ENCODE data around the gene PTX3. TPM values are rescaled to one million over a fixed set of nuclear protein-coding genes. Genes with fewer than 3 reads are reported as not detected.

PTX3 gene
- total and polyA plus RNA-seq, 2 of the 13 experiments (the other 11 are each of a cell fraction or from before 2014, with no cell fraction given): not detected

DNA sequence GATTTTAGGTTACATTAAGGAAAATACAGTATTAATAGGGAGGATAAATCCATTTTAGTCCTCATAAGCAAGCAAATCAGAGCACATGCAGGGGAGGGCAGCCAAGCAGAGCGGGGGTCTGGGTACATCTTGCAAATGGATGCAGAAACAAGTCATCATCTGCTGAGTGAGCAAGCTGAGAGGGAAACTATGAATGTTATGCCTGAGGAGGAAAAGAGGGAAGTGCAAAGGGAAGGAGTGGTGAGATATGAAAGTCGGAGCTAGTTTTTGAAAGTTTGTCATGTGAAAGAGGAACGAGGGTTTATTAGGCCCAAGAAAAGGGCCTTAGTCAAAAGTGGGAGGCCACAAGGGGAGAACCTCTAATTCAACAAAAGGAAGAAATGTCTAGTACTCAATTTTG is 15.4 kb downstream of the PTX3 start:
- Histone ChIP-seq H3K36me3 (replicated peaks in 1 of 2; ENCODE audit: control insufficient read depth in 1 of 2, insufficient read depth in 2 of 2, low read length in 2 of 2) (no peaks in the 10 kb centered on the region), H3K9me3 (ENCODE audit: low read length) (no peaks in the 10 kb centered on the region), H3K27ac (ENCODE audit: extremely low read length, insufficient read depth, low read length) (no peak overlapping the region), H3K9ac (ENCODE audit: insufficient read depth, low read depth, low read length) (no peak overlapping the region), H3K4me1 (ENCODE audit: insufficient read depth, low read length) (no peaks in the 10 kb centered on the region), H2AFZ (ENCODE audit: low read length) (no peak overlapping the region), H4K20me1 (ENCODE audit: insufficient read depth, low read length) (no peaks in the 10 kb centered on the region), H3K79me2 (ENCODE audit: insufficient read depth, low read length) (no peaks in the 10 kb centered on the region), H3K4me3 (replicated peaks in 1 of 3; ENCODE audit: insufficient read depth in 1 of 3, low read depth in 2 of 3, low read length in 3 of 3) (no peak overlapping the region), H3K4me2 (ENCODE audit: low read depth, low read length) (no peak overlapping the region), H3K27me3 (ENCODE audit: control insufficient read depth in 1 of 2, insufficient read depth in 2 of 2, low read length in 2 of 2) (no peaks in the 10 kb centered on the region)
- no TSS peak for BruUV-seq (replicated peaks)
- CTCF ChIA-PET (ENCODE audit: low intra/inter-chr PET ratio, low total read pairs): no interaction called here
- in situ Hi-C loops (cut with HindIII; ENCODE audit: extremely low pct_ligation_motif_present, low pct_unique_long_range_greater_than_20kb): no loop called here
- POLR2A ChIA-PET: no interaction called here
- ATAC-seq (no peak), DNase-seq (ENCODE audit: low spot score) (no peak), FAIRE-seq (no peak)
- TF ChIP-seq SAP130 (CRISPR knock-in tag; IDR thresholded peaks at IDR 0.05; ENCODE audit: low read depth) (no peak), ZNF558 (CRISPR knock-in tag; IDR thresholded peaks at IDR 0.05; ENCODE audit: borderline replicate concordance) (no peak), MZF1 (CRISPR knock-in tag; IDR thresholded peaks at IDR 0.05; ENCODE audit: borderline replicate concordance) (no peak), ZFP36L2 (CRISPR knock-in tag; IDR thresholded peaks at IDR 0.05) (no peak), ZNF292 (CRISPR knock-in tag; IDR thresholded peaks at IDR 0.05; ENCODE audit: borderline replicate concordance, low read depth) (no peak), ZNF251 (CRISPR knock-in tag; IDR thresholded peaks at IDR 0.05) (no peak), ZNF550 (CRISPR knock-in tag; IDR thresholded peaks at IDR 0.05; ENCODE audit: borderline replicate concordance) (no peak), MAFF (IDR thresholded peaks at IDR 0.05; ENCODE audit: low read depth, low read length) (no peak), REL (CRISPR knock-in tag; conservative IDR thresholded peaks at IDR 0.05) (no peak)
- TF ChIP-seq, protein P1, sequence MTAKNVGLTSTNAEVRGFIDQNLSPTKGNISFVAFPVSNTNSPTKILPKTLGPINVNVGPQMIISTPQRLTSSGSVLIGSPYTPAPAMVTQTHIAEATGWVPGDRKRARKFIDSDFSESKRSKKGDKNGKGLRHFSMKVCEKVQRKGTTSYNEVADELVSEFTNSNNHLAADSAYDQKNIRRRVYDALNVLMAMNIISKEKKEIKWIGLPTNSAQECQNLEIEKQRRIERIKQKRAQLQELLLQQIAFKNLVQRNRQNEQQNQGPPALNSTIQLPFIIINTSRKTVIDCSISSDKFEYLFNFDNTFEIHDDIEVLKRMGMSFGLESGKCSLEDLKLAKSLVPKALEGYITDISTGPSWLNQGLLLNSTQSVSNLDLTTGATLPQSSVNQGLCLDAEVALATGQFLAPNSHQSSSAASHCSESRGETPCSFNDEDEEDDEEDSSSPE (CRISPR knock-in tag; IDR thresholded peaks at IDR 0.05): no peak
- intact Hi-C loops (cut with micrococcal nuclease; ENCODE audit: unreplicated experiment): no loop called here
- WGBS (ENCODE audit: low lambda C conversion rate): 3% methylated on average over 3 of the region's 3 CpGs
